PFSK-1 (cell line): ENCODE measurements around the gene TNFRSF1A.

ENCODE experiments used
- POLR2AphosphoS5 ChIP-seq: IDR thresholded peaks from 2 replicates; pipeline ENCODE4 v1.6.1; 2012; ENCODE audit warnings: low read depth, mild to moderate bottlenecking, control low read depth, low read length, moderate library complexity
- SIN3A ChIP-seq: IDR thresholded peaks from 2 replicates; pipeline ENCODE4 v1.6.1; 2012; ENCODE audit warnings: mild to moderate bottlenecking, low read length, moderate library complexity, borderline replicate concordance; ENCODE audit not compliant: insufficient read depth
- TF ChIP-seq, protein P1 (sequence below), 2 experiments: IDR thresholded peaks; 2 replicates each; pipeline versions ENCODE4 v1.6.1 to v1.8.0; 2011 to 2012; ENCODE audit warnings: low read depth in 2 of 2, low read length in 2 of 2, control low read depth in 1 of 2, inconsistent platforms in 1 of 2, mild to moderate bottlenecking in 1 of 2, moderate library complexity in 1 of 2; ENCODE audit not compliant: insufficient read depth in 1 of 2

- no peak for TF ChIP-seq SIN3A
- no peak for TF ChIP-seq POLR2AphosphoS5
- TF ChIP-seq, protein P1, sequence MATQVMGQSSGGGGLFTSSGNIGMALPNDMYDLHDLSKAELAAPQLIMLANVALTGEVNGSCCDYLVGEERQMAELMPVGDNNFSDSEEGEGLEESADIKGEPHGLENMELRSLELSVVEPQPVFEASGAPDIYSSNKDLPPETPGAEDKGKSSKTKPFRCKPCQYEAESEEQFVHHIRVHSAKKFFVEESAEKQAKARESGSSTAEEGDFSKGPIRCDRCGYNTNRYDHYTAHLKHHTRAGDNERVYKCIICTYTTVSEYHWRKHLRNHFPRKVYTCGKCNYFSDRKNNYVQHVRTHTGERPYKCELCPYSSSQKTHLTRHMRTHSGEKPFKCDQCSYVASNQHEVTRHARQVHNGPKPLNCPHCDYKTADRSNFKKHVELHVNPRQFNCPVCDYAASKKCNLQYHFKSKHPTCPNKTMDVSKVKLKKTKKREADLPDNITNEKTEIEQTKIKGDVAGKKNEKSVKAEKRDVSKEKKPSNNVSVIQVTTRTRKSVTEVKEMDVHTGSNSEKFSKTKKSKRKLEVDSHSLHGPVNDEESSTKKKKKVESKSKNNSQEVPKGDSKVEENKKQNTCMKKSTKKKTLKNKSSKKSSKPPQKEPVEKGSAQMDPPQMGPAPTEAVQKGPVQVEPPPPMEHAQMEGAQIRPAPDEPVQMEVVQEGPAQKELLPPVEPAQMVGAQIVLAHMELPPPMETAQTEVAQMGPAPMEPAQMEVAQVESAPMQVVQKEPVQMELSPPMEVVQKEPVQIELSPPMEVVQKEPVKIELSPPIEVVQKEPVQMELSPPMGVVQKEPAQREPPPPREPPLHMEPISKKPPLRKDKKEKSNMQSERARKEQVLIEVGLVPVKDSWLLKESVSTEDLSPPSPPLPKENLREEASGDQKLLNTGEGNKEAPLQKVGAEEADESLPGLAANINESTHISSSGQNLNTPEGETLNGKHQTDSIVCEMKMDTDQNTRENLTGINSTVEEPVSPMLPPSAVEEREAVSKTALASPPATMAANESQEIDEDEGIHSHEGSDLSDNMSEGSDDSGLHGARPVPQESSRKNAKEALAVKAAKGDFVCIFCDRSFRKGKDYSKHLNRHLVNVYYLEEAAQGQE (IDR thresholded peaks at IDR 0.05; ENCODE audit: insufficient read depth in 1 of 2, low read depth in 2 of 2, low read length in 2 of 2) = no peak
These were observed 27.1 kb downstream of the TNFRSF1A start for GRCh38 chr12:6314776-6315175.
